ENCODE results near the gene PSMB10.

Gene PSMB10

DNA sequence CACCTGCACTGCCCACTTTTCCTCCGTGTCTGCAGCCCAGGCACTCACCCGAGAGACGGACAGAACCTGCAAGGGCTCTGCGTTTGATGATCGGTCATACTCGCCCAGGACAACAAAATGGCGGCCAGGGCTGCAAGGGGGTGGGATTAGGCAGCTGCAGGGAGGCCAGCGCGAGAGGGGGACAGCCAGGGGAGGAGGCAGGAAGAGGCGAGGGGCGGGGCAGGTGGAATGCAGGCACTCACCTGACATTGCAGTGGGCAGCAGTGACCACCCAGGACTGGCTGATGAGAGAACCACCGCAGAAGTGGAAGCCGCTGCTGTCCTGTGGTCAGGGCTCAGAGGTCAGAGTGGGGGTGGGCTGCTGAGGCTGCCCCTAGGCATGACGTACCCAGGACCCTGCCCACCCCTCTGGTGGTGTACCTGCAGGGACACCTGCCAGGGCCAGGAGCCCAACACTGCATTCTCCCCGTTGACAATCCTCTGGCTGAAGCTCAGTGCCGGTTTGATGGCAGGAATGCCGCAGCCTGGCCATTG is 5.9 kb downstream of the PSMB10 start:
- H3K36me3 Mint-ChIP-seq (ENCODE audit: low read depth) = peaks cover 97% of the 10 kb centered on the region
- intact Hi-C loops (cut with micrococcal nuclease) = loop anchor here (10.0 kb wide), 1 partner anchor 56 kb away; the partner anchor contains the start of gene EDC4
- H3K4me1 Mint-ChIP-seq (ENCODE audit: low read depth) = peaks cover 15% of the 10 kb centered on the region
- H3K27ac Mint-ChIP-seq = no peak overlapping the region
- no peak overlapping the region for H3K4me3 Mint-ChIP-seq
- H3K9me3 Mint-ChIP-seq = no peaks in the 10 kb centered on the region
- H3K27me3 Mint-ChIP-seq = no peaks in the 10 kb centered on the region

DNA sequence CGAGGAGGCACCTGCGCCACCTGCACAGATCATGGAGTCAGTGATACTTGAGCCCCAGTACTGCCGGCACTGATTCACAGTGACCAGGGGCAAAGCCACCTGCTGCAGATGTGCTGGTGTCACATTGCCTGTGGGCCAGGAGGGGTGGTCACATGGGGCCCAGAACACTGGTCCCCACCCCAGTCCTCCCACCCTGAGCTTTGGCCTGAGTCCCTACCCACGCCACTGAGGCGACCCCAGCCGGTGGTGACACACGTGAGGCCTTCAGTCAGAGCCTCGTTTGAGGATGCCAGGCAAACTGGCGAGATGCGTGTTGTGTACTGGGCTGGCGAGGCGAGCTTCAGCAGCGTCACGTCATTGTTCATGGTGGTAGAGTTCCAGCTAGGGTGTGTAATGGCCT is 6.5 kb downstream of the PSMB10 start:
- no peaks in the 10 kb centered on the region for H3K27me3 Mint-ChIP-seq
- peaks cover 96% of the 10 kb centered on the region for H3K36me3 Mint-ChIP-seq (ENCODE audit: low read depth)
- H3K27ac Mint-ChIP-seq = no peak overlapping the region
- H3K9me3 Mint-ChIP-seq = no peaks in the 10 kb centered on the region
- H3K4me3 Mint-ChIP-seq = no peak overlapping the region
- intact Hi-C loops (cut with micrococcal nuclease) = loop anchor here (10.0 kb wide), 1 partner anchor 55 kb away; the partner anchor contains the start of gene EDC4
- H3K4me1 Mint-ChIP-seq (ENCODE audit: low read depth) = peaks cover 12% of the 10 kb centered on the region

DNA sequence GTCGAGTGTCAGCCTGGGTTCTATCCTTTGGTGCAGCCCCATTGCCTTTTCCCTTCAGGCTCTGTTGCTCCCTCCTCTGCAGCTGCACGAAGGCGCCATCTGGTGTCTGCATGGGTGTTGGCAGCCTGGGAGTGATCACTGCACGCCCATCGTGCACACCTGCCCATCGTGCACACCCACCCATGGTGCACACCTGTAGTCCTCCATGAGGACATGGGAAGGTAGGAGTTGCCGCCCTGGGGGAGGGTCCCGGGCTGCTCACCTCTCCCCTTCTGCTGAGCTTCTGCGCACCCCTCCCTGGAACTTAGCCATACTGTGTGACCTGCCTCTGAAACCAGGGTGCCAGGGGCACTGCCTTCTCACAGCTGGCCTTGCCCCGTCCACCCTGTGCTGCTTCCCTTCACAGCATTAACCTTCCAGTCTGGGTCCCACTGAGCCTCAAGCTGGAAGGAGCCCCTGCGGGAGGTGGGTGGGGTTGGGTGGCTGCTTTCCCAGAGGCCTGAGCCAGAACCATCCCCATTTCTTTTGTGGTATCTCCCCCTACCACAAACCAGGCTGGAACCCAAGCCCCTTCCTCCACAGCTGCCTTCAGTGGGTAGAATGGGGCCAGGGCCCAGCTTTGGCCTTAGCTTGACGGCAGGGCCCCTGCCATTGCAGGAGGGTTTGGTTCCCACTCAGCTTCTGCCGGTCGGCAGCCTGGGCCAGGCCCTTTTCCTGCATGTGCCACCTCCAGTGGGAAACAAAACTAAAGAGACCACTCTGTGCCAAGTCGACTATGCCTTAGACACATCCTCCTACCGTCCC is 7.9 kb downstream of the PSMB10 start:
- Mint-ChIP-seq H3K4me3 (no peak overlapping the region), H3K9me3 (no peaks in the 10 kb centered on the region), H3K27ac (no peak overlapping the region), H3K27me3 (no peaks in the 10 kb centered on the region), H3K4me1 (ENCODE audit: low read depth) (peaks cover 2% of the 10 kb centered on the region), H3K36me3 (ENCODE audit: low read depth) (peaks cover 91% of the 10 kb centered on the region)
- intact Hi-C loops (cut with micrococcal nuclease) = loop anchor here (2.0 kb wide), 1 partner anchor 256 kb away; no protein-coding TSS in a partner anchor

DNA sequence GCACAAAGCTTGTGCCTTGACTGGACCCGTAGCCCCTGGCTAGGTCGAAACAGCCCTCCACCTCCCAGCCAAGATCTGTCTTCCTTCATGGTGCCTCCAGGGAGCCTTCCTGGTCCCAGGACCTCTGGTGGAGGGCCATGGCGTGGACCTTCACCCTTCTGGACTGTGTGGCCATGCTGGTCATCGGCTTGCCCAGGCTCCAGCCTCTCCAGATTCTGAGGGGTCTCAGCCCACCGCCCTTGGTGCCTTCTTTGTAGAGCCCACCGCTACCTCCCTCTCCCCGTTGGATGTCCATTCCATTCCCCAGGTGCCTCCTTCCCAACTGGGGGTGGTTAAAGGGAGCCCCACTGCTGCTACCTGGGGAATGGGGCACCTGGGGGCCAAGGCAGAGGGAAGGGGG is 8.5 kb downstream of the PSMB10 start:
- peaks cover 91% of the 10 kb centered on the region for H3K36me3 Mint-ChIP-seq (ENCODE audit: low read depth)
- no peaks in the 10 kb centered on the region for H3K4me1 Mint-ChIP-seq (ENCODE audit: low read depth)
- no peak overlapping the region for H3K27ac Mint-ChIP-seq
- H3K4me3 Mint-ChIP-seq = no peak overlapping the region
- intact Hi-C loops (cut with micrococcal nuclease) = loop anchor here (2.0 kb wide), 1 partner anchor 255 kb away; no protein-coding TSS in a partner anchor
- no peaks in the 10 kb centered on the region for H3K9me3 Mint-ChIP-seq
- no peaks in the 10 kb centered on the region for H3K27me3 Mint-ChIP-seq

DNA sequence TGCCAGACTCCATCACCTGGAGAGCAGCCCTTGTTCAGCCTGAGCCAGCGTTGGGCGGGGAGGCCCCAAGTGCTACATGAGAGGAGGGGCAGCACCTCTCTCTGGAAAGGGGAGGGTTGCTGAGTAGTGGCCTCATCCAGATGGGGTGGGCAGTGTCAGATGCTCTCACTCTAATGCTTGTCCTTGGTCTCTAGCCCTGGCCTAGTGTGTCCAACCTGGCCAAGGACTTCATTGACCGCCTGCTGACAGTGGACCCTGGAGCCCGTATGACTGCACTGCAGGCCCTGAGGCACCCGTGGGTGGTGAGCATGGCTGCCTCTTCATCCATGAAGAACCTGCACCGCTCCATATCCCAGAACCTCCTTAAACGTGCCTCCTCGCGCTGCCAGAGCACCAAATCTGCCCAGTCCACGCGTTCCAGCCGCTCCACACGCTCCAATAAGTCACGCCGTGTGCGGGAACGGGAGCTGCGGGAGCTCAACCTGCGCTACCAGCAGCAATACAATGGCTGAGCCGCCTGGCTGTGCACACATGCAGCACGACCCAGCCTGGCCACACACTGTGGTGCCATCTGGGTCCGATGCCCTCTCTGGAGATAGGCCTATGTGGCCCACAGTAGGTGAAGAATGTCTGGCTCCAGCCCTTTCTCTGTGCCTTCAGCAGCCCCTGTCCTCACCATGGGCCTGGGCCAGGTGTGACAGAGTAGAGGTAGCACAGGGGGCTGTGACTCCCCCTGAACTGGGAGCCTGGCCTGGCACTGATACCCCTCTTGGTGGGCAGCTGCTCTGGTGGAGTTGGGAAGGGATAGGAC is 9.3 kb downstream of the PSMB10 start:
- H3K27me3 Mint-ChIP-seq = no peaks in the 10 kb centered on the region

DNA sequence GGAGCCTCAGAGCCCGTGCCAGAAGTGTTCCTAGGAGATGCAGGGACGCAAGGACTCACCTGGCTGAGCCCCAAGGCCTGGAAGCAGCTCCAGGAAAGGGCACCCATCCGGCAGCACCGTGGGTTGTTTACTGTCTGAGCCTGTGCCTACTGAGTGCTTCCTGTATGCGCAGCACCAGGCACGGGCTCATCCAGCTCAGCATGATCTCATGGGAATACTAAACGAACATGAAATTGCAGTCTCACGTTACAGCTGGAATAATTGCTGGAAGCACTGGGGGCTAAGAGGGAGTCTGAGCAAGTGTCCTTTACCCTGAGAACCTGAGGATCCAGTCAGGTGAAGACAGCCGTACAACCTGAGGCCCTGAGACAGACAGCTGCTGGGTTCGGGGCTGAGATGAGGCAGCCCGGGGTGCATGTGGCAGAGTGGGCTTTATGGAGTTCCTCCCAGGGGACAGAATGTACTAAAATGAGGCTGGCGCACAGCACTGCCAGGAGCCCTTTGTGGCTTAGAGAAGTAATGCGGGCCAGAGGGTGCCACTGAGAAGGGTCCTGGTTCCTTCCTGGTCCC is 10.4 kb downstream of the PSMB10 start:
- intact Hi-C loops (cut with micrococcal nuclease) = no loop called here

More for the DNA sequence above, 9.3 kb downstream of the PSMB10 start:
- intact Hi-C loops (cut with micrococcal nuclease) = no loop called here
- H3K4me1 Mint-ChIP-seq (ENCODE audit: low read depth) = peaks cover 6% of the 10 kb centered on the region
- H3K36me3 Mint-ChIP-seq (ENCODE audit: low read depth) = peaks cover 90% of the 10 kb centered on the region
- no peak overlapping the region for H3K27ac Mint-ChIP-seq
- H3K4me3 Mint-ChIP-seq = no peak overlapping the region
- H3K9me3 Mint-ChIP-seq = no peaks in the 10 kb centered on the region

DNA sequence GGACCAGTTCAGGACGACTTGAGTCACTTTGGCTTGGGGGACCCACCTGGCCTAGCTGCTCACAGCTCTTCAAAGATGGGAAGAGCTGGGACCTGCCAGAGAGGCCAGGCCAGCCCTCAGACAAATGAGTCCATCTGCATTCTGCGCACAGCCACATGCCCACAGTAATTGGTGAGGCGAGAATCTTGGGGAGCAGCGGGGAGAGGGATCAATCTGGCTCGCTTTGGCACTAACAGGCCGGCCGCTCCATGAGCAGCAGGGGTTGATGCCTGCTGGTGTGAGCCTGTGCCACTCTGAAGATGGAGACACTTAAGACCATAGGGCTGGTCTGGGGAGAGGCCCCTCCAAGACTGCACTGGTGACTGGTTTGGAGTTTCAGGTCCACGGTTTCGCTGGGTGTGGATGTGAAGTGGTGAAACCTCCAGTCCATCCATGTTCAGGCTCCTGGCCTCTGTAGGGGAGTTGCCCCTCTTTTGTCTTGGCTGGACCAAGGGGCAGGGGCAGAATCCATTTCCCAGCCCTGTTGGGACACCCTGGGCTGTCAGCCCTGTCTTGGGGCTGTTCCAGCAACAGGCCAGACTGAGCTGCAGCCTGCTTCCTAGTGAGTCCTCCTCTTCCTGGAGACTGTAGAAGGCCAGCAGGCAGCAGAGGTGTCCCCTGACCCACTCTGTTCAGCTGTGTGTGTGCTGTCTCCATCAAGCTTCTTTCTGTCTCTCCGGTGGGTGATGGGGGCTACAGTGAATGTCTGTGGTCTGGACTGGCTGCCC is 12.3 kb downstream of the PSMB10 start:
- H3K27ac Mint-ChIP-seq = no peak overlapping the region

More for the DNA sequence above, 10.4 kb downstream of the PSMB10 start:
- H3K36me3 Mint-ChIP-seq (ENCODE audit: low read depth) = peaks cover 90% of the 10 kb centered on the region
- no peak overlapping the region for H3K4me3 Mint-ChIP-seq
- no peaks in the 10 kb centered on the region for H3K9me3 Mint-ChIP-seq
- peaks cover 15% of the 10 kb centered on the region for H3K4me1 Mint-ChIP-seq (ENCODE audit: low read depth)
- no peaks in the 10 kb centered on the region for H3K27me3 Mint-ChIP-seq
- H3K27ac Mint-ChIP-seq = no peak overlapping the region

DNA sequence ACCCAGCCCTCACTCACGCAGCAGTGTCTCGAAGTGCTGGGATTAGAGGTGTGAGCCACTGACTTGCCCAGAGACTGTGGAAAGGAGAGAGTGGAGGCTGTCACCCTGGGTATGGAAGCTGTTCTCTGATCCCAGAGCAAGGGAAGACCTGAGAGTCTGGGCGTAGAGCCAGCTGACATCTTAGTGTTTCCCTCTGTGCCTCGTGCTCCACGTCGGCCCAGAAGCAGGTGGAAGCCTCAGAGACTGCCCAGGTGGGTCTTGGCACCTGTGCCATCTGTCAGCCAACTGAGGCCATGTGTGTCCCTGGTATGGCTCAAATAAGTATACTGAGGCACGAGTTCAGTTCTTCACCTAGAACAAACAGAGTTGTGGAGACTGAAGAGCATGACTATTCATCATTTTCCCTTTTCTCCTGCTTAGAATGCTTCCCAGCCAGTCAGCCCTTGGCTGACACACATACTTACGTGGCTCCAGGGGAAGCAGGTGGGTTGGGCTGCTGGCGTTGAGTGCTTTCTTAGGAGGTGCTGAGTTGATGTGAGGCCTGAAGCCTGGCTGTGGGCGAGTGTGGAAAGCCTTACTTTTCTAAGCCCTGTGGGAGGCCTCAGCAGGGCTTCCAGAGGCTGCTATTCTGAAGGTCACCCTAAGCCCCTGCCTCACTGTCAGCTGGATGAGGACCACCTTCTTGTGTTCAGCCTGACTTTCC is 13.1 kb downstream of the PSMB10 start:
- intact Hi-C loops (cut with micrococcal nuclease) = no loop called here
- no peak overlapping the region for H3K4me3 Mint-ChIP-seq
- H3K27me3 Mint-ChIP-seq = no peaks in the 10 kb centered on the region
- H3K9me3 Mint-ChIP-seq = no peaks in the 10 kb centered on the region
- peaks cover 15% of the 10 kb centered on the region for H3K4me1 Mint-ChIP-seq (ENCODE audit: low read depth)
- H3K36me3 Mint-ChIP-seq (ENCODE audit: low read depth) = peaks cover 88% of the 10 kb centered on the region
- no peak overlapping the region for H3K27ac Mint-ChIP-seq

More for the DNA sequence above, 12.3 kb downstream of the PSMB10 start:
- intact Hi-C loops (cut with micrococcal nuclease) = no loop called here
- Mint-ChIP-seq H3K4me3 (no peak overlapping the region), H3K27me3 (no peaks in the 10 kb centered on the region), H3K9me3 (no peaks in the 10 kb centered on the region), H3K36me3 (ENCODE audit: low read depth) (peaks cover 88% of the 10 kb centered on the region), H3K4me1 (ENCODE audit: low read depth) (peaks cover 15% of the 10 kb centered on the region)

DNA sequence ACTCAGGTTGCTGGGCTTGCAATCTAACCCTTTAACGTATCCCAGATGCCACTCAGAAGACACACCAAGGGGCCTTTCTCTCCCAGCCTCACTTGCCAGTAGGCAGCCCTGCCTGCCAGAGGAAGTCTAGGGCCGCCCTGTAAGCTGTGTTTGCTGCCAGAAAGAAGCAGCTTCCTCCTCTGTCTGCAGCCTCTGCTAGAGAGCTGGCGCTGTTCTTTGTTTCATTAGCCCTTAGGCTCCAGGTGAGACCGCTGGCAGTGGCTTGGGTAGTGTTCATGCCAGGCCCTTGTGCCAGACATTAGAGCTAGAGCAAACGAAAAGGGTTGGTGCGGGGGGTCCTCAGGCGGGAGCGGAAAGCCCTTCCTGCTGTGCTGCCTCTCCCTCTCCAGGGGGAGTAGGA is 13.9 kb downstream of the PSMB10 start:
- H3K4me3 Mint-ChIP-seq = no peak overlapping the region
- H3K4me1 Mint-ChIP-seq (ENCODE audit: low read depth) = peaks cover 17% of the 10 kb centered on the region
- H3K27ac Mint-ChIP-seq = no peak overlapping the region
- no peaks in the 10 kb centered on the region for H3K9me3 Mint-ChIP-seq
- intact Hi-C loops (cut with micrococcal nuclease) = no loop called here
- H3K36me3 Mint-ChIP-seq (ENCODE audit: low read depth) = peaks cover 88% of the 10 kb centered on the region
- H3K27me3 Mint-ChIP-seq = no peaks in the 10 kb centered on the region

DNA sequence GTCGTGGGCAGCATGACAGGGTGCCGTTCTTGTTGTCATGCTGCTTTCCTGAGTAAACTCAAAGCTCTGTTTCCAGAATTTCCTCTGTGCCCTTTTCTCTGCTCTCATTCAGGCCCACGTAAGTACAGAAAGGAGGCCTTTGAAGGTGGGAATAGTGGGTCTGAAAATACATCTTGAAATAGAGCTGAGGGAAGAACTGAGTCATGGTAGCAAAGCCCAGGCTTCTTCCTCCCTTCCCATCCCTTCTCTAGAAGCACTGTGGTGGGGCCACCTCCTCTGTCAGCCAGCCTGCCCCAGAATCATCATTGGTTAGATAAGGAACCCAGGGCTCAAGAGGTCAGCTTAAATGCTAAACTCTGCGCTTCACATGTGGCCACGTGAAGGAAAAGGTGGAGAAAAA is 14.4 kb downstream of the PSMB10 start:
- Mint-ChIP-seq H3K36me3 (ENCODE audit: low read depth) (peaks cover 88% of the 10 kb centered on the region), H3K9me3 (no peaks in the 10 kb centered on the region), H3K4me3 (no peak overlapping the region), H3K27ac (no peak overlapping the region), H3K27me3 (no peaks in the 10 kb centered on the region), H3K4me1 (ENCODE audit: low read depth) (peaks cover 22% of the 10 kb centered on the region)
- intact Hi-C loops (cut with micrococcal nuclease) = no loop called here

DNA sequence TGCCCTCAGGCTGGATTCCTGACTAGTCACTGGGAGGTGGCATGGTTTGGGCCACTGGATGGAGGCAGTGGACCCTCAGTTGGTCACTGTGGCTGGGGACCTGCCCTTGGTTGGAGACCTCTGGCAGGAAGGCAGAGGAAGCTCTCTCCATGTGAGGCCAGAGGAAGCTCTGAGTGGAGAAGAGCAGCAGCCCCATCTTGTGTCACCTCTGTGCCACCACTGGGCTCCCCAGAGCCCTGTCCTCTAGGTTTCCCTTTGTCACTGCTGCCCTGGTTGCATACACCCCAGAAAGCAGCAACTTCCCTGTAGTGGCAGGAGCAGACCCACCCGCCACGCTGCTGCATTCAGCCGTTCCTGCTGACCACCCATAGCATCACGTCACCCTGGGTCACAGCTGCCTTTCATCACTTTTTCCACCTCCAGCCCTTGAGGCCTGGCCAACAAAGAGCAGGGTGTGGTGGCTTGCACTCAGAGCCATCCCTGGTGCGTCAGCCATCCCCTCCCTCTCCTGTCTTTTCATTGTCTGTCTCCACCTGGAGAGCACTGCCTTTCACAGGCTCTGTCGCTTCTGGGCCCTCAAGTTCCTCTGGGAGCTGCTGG is 16.9 kb downstream of the PSMB10 start:
- Mint-ChIP-seq H3K27me3 (no peaks in the 10 kb centered on the region), H3K9me3 (no peaks in the 10 kb centered on the region), H3K4me1 (ENCODE audit: low read depth) (peaks cover 31% of the 10 kb centered on the region), H3K27ac (no peak overlapping the region), H3K4me3 (no peak overlapping the region), H3K36me3 (ENCODE audit: low read depth) (peaks cover 96% of the 10 kb centered on the region)
- intact Hi-C loops (cut with micrococcal nuclease) = no loop called here

DNA sequence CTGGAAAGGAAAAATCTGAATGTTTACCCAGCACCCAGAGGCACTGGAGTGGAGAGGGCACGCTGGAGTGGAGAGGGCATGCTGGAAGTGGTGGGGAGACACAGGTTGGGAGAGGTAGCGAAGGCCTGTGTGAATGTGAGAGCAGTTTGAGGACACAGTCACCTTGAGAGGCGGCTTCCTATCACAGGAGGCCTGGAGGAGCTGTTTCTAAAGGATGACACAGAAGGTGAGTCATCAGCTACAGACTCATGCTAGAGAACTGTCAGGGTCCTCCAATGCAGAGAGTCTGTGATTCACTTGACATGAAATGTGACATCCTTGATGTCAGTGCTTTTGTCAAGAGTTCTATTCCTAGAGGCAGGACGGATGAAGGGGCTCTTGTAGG is 18.8 kb downstream of the PSMB10 start:
- Mint-ChIP-seq H3K27me3 (no peaks in the 10 kb centered on the region), H3K9me3 (no peaks in the 10 kb centered on the region), H3K27ac (no peak overlapping the region), H3K4me1 (ENCODE audit: low read depth) (peaks cover 30% of the 10 kb centered on the region), H3K36me3 (ENCODE audit: low read depth) (peaks cover 91% of the 10 kb centered on the region), H3K4me3 (no peak overlapping the region)
- intact Hi-C loops (cut with micrococcal nuclease) = no loop called here

Measured in dendritic cell treated with granulocyte-macrophage colony-stimulating factor and Interleukin-4, amounts not matched to agents 40 ng/mL and 50 ng/mL, for 4 days (primary cell).